Colon (tissue), 2 donors: Measurements from ENCODE around the gene HIPK3.

ENCODE experiments used
- FAIRE-seq: peaks from 2 replicates; lab custom pipeline; 2012; peaks lifted over from hg19 to GRCh38; lab: Jason Lieb, UNC
- donor health status: control.
- donor health status: control.

Gene HIPK3

DNA sequence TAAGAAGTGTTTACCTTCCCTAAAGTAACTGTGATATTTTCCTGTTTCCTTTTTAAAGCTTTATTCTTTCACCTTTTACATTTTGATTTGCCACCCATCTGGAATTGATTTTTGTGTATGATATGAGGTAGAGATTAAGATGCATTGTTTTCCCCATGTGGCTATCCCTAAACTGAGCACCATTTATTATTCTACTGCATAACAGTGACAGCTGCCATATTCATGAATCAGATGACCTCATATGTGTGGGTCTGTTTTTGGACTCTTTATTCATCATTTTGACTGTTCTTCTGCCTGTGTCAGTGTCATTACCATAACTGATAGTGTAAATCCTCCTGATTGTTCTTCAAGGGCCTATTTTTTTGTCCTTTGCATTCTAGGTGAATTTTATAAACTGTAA, 50.8 kb downstream of the HIPK3 start:
- FAIRE-seq, result no peak

DNA sequence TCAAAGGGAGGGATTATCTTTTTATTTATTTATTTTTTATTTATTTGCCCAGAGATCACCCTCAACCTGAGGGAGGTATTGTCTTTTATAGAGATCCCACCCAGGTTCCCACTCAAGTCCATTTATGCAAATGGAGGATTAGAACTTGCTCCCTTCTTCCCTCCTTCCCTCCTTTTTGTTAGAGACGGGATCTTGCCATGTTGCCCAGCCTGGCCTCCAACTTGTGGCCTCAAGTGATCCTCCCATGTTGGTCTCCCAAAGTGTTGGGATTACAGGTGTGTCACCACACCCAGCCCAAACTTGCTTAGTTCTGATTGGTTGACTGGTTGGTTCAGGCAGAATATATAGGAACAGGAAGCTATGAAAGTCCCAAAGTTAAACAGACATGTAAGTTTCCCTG, 51.9 kb downstream of the HIPK3 start:
- FAIRE-seq, result no peak

DNA sequence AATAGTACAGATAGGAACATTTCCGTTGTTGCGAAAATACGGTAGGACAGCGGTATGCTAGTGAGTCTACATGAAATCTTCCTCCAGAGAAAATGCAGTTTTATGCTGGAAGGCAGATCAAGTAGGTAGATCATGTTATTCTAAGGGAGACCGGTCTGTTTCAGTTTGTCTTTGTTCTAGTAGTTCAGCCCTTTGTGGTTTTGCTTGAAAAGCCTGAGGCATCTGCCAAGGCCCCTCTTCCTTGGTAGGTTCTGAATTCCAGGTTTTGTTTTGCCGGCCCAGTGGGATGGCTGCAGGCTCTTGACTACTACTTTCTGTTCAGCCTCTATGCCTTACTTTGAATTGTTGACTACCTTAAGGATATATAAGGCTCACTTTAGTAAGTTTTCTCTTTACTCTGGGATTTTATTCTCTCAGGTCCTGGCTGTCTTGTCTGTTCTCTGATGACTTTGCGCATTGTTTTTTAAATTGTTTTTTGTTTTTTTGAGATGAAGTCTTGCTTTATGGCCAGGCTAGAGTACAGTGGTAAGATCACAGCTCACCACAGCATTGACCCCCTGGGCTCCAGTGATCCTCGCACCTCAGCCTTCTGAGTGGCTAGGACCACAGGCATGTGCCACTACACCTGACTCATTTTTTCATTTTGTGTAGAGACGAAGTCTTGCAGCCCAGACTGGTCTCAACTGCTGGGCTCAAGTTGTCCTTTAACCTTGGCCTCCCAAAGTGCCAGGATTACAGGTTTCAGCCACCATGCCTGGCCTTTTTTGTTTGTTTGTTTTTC, 53.7 kb downstream of the HIPK3 start:
- no peak for FAIRE-seq

DNA sequence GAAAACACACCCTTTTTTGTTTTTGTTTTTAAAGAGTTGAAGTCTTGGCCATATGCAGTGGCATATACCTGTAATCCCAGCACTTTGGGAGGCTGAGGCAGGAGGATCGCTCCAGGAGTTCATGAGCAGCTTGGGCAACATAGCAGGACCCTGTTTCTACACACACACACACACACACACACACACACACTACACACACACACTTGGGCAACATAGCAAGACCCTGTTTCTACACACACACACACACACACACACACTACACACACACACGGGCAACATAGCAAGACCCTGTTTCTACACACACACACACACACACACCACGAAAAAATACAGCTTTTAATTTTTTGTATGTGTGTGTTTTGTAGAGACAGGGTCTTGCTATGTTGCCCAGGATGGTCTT, 54.5 kb downstream of the HIPK3 start:
- no peak for FAIRE-seq

DNA sequence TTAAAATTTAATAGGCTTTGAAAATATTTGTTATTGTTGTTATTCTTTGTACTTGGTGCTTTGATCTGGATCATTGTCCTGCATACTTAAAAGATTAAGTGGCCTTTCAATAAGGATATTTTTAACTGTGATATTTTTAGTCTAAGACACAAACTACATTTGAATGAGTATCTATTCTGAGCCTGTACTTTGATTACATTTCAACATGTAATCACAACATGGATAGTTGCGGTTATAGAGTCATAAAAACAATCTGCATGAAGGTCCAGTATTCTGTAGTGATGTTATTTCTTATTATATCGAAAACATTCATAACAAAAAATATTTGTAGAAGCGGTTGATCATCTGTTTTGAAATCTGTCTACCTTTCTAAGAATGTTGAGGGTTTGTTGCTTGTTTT, 58.6 kb downstream of the HIPK3 start:
- FAIRE-seq, result no peak

DNA sequence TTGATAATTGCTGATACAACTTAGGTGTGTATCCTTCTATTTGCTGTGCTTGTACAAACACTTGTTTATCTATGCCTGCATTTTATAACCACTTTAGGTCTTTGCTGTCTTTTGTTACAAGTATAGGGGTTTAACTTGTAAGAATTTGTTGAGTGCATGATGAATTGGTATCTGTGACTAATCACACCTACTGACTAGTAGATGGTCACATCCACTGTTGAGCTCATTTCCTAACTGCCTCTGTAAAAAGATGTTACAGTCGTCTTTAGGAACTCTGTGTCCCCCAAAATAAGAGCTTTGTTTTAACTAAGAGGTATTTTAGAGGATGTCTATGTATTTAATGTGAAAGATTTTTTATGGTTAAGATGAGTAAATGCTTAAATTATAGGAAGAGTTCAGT, 60.5 kb downstream of the HIPK3 start:
- FAIRE-seq, result no peak

DNA sequence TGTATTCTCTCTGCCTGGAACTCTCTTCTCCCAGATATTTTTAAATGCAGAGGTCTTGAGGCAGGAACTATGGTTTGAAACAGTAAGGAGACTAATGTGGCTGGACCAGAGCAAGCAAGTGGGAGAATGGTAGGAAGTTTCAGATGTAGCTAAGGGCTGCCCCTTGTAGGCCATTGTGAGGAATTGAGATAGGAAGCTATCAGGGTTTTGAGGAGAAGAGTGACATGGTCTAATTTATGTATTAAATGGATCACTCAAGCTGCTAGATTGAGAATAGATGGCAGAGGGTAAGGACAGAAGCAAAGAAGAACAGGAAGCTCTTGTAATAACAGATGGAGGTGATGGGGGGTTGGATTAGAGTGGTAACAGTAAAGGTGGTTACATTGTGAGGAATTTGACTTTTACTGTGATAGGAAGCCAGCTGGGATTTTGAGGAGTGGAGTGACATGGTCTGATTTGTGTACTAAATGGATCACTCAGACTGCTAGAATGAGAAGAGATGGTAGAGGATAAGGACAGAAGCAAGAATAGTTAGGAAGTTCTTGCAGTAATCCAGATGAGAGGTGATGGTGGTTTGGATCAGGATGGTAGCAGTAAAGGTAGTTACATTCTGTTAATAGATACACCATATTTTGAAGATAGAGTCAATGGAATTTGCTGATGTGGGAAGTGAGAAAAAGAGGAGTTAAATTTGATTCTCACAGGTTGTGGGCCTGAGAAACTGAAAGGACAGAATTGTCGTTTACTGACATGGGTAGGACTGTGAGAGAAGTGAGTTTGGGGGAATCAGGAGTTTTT, 63.0 kb downstream of the HIPK3 start:
- FAIRE-seq, result no peak

DNA sequence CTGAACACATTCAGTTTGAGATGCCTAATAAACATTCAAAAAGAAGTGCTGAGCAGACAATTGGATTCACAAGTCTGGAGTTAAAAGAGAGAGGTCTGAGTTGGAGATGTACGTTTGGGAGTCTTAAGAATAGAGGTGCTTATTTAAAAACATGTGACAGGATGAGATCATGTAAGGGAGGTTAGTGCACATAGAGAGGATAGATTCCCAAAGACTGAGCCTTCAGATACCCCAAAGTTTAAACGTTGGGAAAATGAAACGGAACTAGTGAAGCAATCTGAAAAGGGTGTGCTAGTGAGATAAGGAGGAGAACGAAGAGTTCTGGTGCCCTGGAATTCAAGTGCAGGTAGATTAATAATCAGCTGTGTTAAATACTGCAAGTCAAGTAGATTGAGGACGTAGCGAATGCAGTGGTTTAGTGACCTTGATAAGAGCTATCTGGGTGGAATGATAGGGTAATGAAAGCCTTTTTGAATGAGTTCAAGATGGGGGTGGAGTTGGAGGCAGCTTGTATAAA, 63.7 kb downstream of the HIPK3 start:
- no peak for FAIRE-seq

DNA sequence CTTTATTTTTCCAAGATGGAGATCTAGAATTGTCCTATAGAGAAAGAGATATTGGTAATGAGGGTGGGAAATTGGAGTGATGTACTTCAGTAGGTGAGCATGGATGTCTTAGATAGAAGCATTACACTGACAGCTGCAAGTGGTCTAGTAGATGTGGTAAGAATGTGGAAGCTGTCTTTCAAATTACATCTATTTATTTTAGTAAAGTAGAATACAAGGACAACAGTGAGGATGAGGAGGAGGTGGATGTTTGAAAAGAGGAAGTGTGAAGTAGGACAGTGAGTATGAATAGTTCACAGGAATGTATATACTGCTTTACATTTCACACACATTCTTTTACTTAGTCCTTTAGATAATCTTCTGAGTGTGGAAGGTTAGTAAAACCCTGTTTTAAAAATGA, 64.2 kb downstream of the HIPK3 start:
- no peak for FAIRE-seq

DNA sequence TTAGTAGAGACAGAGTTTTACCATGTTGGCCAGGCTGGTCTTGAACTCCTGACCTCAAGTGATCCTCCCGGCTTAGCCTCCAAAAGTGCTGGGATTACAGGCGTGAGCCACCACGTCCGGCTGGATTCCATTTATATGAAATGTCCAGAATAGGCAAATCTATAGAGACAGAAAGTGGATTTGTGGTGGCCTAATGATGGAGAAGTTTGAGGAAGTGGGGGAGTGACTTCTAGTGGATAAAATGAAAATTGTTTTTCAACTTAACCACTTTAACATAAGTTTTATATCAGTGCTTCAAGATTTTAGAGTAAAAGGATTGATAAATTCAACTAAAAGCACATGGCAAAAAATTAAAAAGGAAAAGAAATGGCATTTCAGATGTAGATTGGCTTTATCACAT, 66.2 kb downstream of the HIPK3 start:
- FAIRE-seq, result no peak

DNA sequence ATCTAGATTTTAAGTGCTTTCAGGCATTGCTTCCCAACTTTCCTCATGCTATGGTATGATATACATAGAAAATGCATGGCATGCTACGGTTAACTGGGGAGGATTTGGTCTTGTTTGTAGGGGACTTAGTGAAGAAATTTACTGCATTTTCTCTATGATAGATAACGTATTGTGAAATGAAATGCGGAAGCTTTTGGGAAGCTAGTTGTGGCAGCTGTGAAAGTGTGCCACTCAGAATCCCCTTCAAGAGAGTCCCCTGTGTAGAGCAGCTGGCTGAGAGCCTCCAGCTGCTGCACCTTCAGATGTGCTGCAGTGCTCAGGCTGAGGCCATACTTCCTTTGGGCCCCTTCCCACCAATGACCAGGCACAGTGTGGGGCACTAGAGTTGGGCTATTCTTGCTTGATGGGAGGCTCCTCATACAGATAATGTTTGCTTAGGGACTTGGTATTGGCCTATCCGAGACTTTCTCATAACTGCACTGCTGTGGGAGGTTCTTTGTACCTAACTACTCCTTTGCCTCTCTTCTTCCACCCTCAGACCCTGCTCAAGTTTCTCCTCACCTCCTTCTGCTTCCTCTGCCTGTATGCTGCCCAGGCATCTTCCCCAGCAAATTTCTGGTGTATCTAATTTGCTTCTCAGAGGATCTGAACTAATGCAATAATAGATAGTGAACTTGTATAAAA, 67.3 kb downstream of the HIPK3 start:
- FAIRE-seq, result no peak

DNA sequence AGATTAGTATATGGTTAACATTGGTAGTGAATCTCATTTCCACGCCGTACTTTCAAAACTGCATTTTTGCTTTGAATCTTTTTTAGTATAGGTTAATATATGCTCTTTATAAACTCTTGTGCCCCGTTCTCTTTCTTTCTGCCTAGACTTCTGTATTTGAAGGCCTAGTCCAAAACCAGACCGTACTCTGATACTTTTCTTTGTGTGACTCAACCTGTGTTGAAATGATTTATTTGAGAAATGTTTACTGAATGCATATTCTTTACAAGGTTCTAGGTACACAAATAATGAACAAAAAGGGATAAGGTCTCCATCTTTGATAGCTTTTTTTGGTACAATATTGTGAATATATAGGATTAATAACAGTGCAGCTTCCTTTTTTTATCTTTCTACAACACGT, 68.3 kb downstream of the HIPK3 start:
- FAIRE-seq, result no peak

DNA sequence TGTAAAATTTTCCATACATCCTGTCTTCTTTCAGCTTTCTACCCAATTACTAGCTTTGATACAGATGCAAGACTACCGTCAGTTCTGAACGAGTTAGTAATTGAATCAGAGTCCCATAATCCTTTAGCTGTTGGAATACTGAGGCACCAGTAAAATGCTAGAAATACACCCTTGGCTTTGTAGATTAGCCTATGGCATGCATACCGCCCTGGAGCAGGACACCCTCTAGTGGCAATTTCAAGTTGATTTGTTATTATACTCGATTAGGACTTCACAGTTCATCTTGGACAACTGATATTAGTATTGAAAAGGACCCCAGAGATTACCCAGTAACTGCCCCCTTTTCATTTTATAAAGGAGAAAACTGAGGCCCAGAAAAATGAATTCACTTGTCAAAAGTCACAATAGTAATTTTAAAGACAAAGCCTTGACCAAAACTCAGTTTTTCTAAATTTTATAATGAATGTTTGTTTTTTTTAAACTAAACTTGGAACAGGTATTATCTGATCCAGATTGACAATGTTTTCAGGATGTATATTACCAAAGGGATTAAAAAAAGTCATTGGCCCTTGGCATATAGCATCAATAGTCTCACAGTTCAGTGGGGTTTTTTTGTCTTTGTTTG, 72.6 kb downstream of the HIPK3 start:
- no peak for FAIRE-seq

DNA sequence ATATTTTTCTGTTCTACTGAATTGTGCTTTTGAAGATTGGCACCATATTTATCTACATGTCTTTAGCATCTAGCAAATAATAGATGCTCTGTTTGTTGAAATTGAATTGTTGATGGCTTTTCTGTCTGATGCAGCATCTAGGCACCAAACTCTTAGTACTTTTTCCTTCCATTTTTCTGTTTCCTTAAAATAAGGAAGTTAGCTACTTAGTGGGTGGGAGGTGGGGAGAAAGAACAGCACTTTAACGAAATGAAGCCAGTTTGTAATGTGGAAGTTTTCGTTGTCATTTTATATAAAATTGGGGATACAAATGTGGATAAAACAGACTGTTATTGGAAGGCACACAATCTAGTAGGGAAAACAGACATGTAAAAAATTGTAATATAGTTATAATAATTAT, 76.6 kb downstream of the HIPK3 start:
- no peak for FAIRE-seq

DNA sequence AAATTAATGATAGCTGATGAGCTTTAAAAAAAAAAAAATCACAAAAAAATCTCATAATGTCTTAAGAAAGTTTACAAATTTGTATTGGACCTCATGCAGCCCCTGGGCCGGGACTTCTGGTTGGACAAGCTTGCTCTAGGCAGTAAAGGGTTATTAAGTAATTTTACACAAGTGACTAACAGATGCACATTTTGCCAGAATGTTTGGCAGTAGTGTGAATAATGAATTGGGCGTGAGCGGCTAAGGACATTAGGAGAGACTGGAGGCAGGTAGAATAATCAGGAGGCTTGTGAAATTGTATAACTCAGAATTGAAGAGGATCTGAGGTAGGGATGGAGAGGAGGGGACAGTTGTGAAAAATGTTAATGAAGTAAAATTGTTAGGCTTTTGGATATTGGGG, 77.4 kb downstream of the HIPK3 start:
- no peak for FAIRE-seq

DNA sequence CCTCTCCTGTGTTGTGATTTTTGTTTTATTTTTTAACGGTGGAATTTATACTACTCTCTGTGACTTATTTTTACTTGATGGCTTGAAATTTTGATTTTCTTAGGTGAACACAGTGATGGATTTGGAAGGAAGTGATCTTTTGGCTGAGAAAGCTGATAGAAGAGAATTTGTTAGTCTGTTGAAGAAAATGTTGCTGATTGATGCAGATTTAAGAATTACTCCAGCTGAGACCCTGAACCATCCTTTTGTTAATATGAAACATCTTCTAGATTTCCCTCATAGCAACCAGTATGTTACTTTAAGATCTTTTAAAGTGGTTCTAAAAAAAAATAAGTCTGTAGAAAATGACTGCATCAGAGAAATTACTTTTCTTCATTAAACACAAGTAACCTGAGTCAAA, 82.1 kb downstream of the HIPK3 start:
- no peak for FAIRE-seq

DNA sequence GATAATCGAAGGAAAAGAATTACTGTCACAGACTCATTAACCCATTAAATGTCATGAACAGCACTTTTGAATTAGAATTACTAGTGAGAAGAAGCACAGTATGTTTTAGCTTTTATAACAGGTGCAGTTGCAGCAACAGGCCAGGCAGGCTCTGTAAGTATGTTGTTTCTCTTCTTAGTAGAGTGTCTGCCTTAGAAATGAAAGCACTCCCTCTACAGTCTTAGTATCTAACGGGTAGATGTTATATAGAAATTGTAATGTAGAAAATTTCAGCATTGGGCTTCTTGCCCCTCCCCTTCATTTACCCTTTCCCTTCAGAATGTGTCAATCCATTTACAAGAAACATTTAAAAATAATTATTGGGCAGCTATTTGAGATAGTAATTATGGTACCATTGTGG, 87.4 kb downstream of the HIPK3 start:
- no peak for FAIRE-seq

DNA sequence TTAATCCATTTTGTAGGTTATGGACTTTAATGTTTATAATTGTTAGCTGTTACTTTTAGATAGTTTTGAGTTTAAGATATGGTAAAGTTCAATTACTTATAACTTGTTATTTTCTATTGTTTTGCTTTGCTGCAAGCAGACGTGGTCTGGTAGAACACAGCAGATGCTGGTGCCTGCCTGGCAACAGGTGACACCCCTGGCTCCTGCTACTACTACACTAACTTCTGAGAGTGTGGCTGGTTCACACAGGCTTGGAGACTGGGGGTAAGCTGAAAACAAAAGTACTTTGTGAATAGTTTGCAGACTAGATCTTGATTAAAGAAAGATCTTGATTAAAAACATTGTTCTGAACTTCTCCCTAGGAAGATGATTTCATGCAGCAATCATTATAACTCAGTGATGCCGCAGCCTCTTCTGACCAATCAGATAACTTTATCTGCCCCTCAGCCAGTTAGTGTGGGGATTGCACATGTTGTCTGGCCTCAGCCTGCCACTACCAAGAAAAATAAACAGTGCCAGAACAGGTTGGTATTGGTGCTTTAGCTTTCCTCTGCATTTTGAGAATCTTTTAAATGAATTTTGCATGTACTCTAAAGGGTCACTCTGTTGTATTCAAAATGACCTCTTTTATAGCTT, 90.4 kb downstream of the HIPK3 start:
- no peak for FAIRE-seq

DNA sequence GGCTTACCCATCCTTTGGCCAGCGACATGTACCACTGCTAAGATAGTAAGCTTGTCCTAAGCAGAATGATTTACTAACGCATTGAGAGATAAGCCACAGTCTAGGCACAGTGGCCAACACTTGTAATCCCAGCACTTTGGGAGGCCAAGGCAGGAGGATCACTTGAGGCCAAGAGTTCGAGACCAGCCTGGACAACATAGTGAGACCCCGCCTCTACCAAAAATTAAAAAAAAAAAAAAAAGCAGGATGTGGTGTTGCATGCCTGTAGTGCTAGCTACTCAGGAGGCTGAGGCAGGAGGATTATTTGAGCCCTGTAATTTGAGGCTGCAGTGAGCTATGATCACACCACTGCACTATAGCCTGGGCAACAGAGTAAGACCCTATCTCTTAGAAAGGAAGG, 93.1 kb downstream of the HIPK3 start:
- no peak for FAIRE-seq

DNA sequence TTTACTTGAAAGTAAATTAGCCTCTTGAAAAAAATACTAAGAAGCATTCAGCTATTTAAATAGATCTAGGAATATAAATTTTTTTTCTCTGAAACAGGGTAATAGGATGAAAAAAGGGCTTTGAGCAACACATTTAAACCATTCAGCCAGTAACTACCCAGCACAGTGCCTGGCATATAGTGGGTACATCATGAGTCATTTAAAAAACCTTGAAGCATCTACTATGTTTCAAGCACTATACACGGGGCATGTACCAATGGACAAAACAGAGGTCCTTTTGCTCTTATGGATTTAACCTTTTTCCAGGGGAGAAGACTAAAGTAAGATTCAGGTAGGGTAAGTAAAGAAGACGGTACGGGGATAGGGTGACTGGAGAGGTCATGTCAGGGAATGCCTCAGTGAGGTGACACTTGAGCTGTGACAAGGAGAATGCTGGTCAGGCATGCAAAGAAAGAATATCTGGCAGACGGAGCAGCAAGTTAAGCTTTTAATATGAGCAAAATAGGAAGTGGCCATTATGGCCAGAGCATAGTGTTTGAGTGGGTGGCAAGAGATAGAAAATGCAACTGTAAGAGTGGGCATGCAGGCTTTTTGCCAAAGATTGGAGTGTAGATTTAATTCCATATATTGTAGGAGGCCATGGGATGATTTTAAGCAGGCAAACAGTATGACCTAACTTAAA, 101.1 kb downstream of the HIPK3 start:
- no peak for FAIRE-seq

DNA sequence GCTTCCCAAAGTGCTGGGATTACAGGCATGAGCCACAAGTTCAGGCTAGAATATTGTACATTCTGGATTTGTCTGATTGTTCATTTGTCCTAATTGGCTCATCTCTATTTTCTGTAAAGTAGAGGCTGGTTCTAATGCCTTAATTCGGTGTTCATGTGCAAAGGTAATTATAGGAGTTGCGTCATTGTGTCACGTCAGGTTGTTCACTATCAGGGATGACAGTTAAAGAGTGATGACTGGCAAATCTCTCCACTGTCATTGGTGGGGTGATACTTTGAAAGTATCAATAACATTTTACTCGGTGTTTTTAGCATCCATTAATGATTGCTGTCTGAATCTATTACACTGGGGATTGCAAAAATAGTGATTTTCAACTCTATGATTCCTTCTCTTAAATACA, 103.5 kb downstream of the HIPK3 start:
- FAIRE-seq, result no peak
